ENCODE results near the gene ANXA6.

Gene ANXA6

GRCh38 chr5:151168602-151169344 is 11.2 kb upstream of the ANXA6 start:
- H3K27ac ChIP-seq, result no peak overlapping the region
- TF ChIP-seq, protein P1, sequence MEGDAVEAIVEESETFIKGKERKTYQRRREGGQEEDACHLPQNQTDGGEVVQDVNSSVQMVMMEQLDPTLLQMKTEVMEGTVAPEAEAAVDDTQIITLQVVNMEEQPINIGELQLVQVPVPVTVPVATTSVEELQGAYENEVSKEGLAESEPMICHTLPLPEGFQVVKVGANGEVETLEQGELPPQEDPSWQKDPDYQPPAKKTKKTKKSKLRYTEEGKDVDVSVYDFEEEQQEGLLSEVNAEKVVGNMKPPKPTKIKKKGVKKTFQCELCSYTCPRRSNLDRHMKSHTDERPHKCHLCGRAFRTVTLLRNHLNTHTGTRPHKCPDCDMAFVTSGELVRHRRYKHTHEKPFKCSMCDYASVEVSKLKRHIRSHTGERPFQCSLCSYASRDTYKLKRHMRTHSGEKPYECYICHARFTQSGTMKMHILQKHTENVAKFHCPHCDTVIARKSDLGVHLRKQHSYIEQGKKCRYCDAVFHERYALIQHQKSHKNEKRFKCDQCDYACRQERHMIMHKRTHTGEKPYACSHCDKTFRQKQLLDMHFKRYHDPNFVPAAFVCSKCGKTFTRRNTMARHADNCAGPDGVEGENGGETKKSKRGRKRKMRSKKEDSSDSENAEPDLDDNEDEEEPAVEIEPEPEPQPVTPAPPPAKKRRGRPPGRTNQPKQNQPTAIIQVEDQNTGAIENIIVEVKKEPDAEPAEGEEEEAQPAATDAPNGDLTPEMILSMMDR (conservative IDR thresholded peaks at IDR 0.05), result no peak

DNA sequence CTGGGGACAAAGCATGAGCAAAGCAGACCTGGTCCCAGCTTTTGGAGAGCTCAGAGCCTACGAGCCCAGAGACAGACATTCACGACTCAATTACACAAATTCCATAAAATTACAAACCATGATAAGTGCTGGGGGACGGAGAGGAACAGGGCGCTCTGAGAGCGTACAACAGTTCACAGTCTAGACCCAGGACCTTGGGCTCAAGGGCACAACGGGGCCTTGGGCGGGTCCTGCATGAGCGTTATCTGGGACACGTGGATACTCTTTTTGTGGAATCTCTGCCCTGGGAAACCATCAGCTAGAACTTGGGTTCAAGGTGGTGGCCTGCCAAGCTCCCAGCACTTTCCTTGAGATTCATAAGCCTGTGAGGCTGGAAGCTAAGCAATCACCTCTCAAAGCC is 9.4 kb upstream of the ANXA6 start:
- TF ChIP-seq, protein P1 (conservative IDR thresholded peaks at IDR 0.05), result no peak
- no peak overlapping the region for H3K27ac ChIP-seq

GRCh38 chr5:151164687-151165392 is 7.3 kb upstream of the ANXA6 start:
- TF ChIP-seq, protein P1 (conservative IDR thresholded peaks at IDR 0.05), result peak; percentile 97
- no peak overlapping the region for H3K27ac ChIP-seq

DNA sequence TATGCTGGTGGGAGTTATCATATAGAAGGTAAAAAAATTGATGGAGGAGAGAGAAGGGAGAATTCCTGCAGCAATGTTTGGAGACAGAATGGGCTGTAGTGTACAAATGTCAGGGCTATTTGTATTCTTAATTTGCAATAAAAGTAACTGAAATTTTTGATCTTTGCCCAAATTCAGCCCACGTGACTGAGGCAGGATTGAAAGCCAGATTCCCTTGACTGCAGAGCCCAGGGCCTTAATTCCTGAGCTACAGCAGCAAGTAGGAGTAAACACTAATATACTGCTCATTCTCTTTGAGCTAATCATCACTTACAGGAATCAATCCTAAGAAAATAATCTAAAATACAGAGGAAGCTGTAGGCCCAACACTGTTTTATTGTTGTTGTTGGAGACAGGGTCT is 5.2 kb upstream of the ANXA6 start:
- no peak overlapping the region for H3K27ac ChIP-seq
- TF ChIP-seq, protein P1 (conservative IDR thresholded peaks at IDR 0.05), result no peak

GRCh38 chr5:151159649-151160373 is 2.2 kb upstream of the ANXA6 start:
- TF ChIP-seq, protein P1 (conservative IDR thresholded peaks at IDR 0.05), result no peak
- H3K27ac ChIP-seq, result no peak overlapping the region

- peak overlapping the region; percentile 58; the same call in 1 of the 2 replicates for H3K27ac ChIP-seq
- TF ChIP-seq, protein P1 (conservative IDR thresholded peaks at IDR 0.05), result no peak
These were observed 695 bp upstream of the ANXA6 start for GRCh38 chr5:151158287-151158661.

Measured in VCaP (cell line).